GM12892 (cell line): Measurements from ENCODE around the gene ERG.

Experiments
- DNase-seq: peaks from one replicate; pipeline ENCODE4 v3.0.0; 2011; ENCODE audit not compliant: insufficient read length
- FAIRE-seq: peaks from 2 replicates; lab custom pipeline; 2011; peaks lifted over from hg19 to GRCh38; lab: Jason Lieb, UNC
- POLR2A ChIP-seq: IDR thresholded peaks from 2 replicates; pipeline ENCODE4 v1.6.1; 2011; ENCODE audit warnings: low read depth, low read length, control low read depth
- POLR2AphosphoS5 ChIP-seq: IDR thresholded peaks from 2 replicates; pipeline ENCODE4 v1.6.1; 2011; ENCODE audit warnings: low read depth, low read length, control low read depth
- TAF1 ChIP-seq: IDR thresholded peaks from 2 replicates; pipeline ENCODE4 v1.6.1; 2011; ENCODE audit warnings: low read depth, mild to moderate bottlenecking, control low read depth, low read length, borderline replicate concordance

The ERG gene

GRCh38 chr21:38400195-38400919 is 97.9 kb downstream of the ERG start:
- FAIRE-seq (no peak), DNase-seq (no peak)
- no peak for TF ChIP-seq POLR2A
- no peak for TF ChIP-seq TAF1
- TF ChIP-seq POLR2AphosphoS5, result no peak

DNA sequence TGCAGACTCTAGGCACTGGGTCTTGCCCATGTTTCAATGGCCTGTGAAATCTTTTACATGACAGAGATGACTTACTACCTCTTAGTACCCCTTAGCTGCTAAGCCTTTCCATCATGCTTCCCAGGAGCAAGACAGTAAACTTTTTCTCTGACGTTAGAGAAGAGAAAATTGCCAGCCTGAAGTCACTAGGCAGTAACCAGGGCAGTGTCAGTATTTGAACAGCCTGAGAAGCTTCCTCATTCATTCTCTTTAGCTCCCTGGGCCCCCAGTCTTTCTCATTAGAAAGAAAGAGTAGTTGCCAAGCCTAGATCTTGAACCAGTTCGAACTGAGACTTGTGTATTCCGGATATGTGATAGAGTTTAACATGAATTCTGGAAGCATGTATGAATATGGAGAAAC is 99.2 kb downstream of the ERG start:
- FAIRE-seq (no peak), DNase-seq (no peak)
- no peak for TF ChIP-seq POLR2AphosphoS5
- TF ChIP-seq POLR2A, result no peak
- no peak for TF ChIP-seq TAF1

GRCh38 chr21:38396325-38396724 is 102.0 kb downstream of the ERG start:
- TF ChIP-seq POLR2AphosphoS5 (no peak), TAF1 (no peak), POLR2A (no peak)
- FAIRE-seq (no peak), DNase-seq (no peak)

DNA sequence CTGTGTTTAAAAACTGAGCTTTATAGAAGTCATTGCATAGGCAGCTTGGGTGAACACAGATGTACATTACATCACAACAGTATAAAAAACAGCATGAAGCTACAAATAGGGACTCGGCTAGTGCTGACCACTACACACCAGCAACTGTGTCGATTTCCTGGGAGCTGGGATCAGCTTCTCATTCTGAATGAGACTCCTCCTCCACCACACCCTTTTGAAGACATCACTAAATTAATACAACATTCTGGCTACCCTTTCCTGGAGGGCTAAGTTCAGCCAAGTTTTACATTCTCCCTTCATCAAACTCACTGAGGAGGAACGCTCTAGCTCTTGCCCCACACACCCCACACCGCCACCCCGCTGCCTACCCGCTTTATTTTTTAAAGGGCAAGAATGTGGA is 102.7 kb downstream of the ERG start:
- TF ChIP-seq POLR2A (no peak), TAF1 (no peak), POLR2AphosphoS5 (no peak)
- DNase-seq (no peak), FAIRE-seq (no peak)

DNA sequence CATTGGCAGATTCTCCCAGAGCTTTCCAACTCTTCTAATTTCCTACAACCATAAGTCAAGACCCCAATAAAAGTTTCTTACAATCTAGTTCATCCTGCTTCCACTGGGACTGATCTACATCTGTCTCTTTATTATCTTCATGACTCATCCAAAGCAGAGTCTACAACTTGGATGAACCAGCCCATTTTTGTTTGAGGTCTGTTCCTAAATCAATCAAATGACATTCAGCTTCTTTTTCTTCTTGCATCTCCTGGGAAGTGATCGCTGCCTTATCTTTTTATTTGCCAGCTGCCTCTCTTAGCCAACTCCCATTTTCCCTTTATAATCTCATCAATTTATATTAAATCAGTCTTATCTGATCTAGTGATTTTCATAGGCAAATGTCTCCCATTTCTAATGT is 105.6 kb downstream of the ERG start:
- FAIRE-seq (no peak), DNase-seq (no peak)
- TF ChIP-seq TAF1 (no peak), POLR2A (no peak), POLR2AphosphoS5 (no peak)

DNA sequence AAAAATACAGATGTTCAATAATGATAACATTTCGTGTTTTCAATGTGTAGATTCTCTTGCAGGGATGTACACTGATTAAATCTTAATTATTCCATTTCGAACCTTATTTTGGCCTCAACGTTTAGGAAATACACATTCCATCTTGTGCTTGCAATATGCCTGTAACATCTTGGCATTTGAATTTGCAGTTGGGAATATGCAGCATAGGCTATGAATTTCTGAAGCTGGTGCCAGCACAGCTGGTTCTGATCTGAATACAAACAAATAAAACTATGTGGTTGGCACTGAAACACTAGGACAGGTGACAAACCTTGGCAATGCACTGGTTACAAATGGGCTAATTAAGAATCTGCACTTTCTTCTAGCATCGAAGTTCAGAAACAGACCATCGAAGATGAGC is 108.4 kb downstream of the ERG start:
- TF ChIP-seq POLR2A (no peak), POLR2AphosphoS5 (no peak), TAF1 (no peak)
- DNase-seq (no peak), FAIRE-seq (no peak)

GRCh38 chr21:38389354-38389676 is 109.0 kb downstream of the ERG start:
- FAIRE-seq (no peak), DNase-seq (no peak)
- no peak for TF ChIP-seq POLR2A
- no peak for TF ChIP-seq POLR2AphosphoS5
- TF ChIP-seq TAF1, result no peak

DNA sequence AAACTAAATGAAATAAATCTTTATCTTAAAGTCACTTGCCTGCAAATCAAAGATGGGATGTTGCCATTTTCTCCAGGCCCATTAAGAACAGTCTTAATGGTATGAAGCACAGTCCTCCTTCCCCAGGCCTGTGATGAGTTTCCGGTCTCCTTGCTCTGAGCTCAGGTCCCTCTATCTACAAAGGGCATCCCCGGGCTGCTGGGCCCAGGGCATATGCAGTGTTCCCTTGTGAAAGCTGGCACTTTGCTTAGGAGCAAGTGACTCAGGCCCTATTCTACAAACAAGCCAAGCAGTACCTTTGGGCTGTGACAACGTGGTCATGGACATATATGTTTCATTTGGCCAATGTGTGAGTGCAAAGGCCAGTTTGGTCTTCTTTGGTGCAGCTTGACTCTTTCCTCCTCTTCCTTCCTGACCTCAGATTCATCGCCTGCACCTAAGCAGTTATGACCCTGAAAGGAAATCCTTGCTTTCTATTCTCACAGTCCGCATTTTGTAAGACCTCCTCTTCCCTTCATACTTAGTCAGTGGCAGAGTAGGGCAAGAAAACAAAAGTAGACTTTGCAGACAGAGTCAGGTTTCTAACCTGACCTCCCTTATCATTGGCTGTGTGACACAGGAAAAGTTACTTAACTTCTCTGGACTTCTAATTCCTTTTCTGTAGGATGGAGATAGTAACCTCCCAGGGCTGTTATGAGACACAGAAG is 109.5 kb downstream of the ERG start:
- FAIRE-seq (no peak), DNase-seq (no peak)
- TF ChIP-seq POLR2AphosphoS5 (no peak), TAF1 (no peak), POLR2A (no peak)

- no peak for TF ChIP-seq POLR2A
- no peak for TF ChIP-seq POLR2AphosphoS5
- TF ChIP-seq TAF1, result no peak
- FAIRE-seq (no peak), DNase-seq (no peak)
Observed at GRCh38 chr21:38388203-38388602, 110.1 kb downstream of the ERG start.

- no peak for DNase-seq
- TF ChIP-seq POLR2AphosphoS5 (no peak), POLR2A (no peak), TAF1 (no peak)
- no peak for FAIRE-seq
Observed at GRCh38 chr21:38386967-38387366, 111.3 kb downstream of the ERG start.

DNA sequence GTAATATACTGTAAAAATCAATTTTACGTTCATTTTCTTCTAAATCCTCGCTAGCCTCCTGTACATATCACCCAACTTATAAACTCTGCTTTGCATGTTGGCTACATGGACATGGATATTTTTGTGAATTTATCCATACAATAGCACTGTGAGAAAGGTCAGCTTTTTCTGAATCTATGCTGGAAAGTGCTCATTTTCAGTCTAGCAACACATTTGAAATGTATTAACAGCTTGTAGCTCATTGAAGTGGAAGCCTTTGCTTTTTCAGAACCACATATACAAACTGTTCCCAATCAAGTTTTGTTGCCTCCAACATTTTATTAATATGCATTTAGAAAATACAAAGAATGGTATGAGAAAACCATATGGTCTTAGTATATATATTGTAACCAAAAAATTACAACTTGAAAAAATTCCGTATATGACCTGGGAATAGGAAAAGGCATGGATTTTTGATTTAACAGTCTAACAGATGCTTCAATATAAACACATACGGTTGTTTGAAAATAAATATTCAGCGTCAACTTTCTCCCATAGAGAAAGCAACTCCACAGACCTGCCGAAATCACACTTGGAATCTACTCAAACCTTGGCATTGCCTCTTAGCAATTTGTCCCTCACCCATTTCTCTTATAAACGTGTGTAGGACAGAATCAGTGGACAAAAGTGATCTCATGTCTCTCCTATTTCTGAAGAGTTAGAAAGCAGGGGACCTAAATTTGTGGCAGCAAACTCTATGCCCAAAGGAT is 112.7 kb downstream of the ERG start:
- TF ChIP-seq POLR2AphosphoS5 (no peak), TAF1 (no peak)
- no peak for FAIRE-seq
- DNase-seq, result no peak

DNA sequence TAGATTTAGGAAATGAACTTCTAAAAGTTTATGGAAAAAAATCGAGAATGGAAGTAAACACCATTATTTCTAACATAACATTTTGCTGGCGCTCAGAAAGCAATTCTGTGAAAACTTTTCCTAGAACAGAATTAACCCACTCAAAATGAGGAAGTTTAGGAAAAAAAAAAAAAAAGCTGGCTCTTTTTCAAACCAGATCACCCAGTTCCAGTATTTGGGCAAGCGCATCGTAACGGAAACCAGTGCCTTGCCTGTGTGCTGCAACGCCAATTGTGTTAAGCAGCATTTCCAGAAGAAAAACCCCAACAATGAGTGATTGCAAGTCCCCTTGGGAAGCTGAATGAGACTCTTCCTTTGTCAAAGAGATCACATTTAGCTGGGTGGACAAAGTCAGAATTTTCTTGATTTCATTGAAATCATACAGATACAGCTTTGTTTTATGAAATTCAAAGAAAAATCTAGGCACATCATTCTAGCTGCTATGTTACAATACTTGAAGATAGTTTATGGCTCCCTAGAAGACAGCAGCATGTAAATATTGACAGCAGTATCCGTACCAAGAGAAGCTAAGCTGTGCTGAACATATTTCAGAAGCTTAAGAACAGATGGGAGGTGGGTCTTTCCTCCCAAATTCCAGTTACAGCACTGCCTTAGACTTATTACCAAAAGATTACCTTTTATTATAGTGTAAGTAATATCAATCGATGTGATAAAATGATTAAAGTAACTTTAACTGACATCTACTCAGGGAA is 113.4 kb downstream of the ERG start:
- DNase-seq (no peak), FAIRE-seq (no peak)
- TF ChIP-seq POLR2AphosphoS5 (no peak), POLR2A (no peak), TAF1 (no peak)
